Activated CD8-positive, alpha-beta T cell treated with anti-CD3 and anti-CD28 coated beads for 36 hours (primary cell): ENCODE measurements around the gene FNTB. TPM values are rescaled to one million over a fixed set of nuclear protein-coding genes. Genes with fewer than 3 reads are reported as not detected.

Experiments
- ATAC-seq: fragments of 200-7000 bp; cut with Tn5 transposase; one replicate; pipeline ENCODE4 v1.10.0; 2021; ENCODE audit warnings: mild to moderate bottlenecking, moderate library complexity
- CTCF ChIA-PET: fragments of 350-600 bp; sonication (Branson Sonifier 250); formaldehyde crosslinking; loops from one replicate; lab custom pipeline; 2021; ENCODE audit warnings: antibody characterized with exemption; lab: Charles Lee
- POLR2A ChIA-PET: fragments of 350-600 bp; sonication (Branson Sonifier 250); formaldehyde crosslinking; loops from one replicate; lab custom pipeline; 2021; ENCODE audit warnings: antibody characterized with exemption; lab: Charles Lee
- DNase-seq: peaks from one replicate; pipeline ENCODE4 v3.0.0-alpha.2; 2020
- H3K27ac Mint-ChIP-seq: one replicate; pipeline ENCODE4 v1.8.0; 2021; ENCODE audit warnings: mild to moderate bottlenecking, mixed read lengths
- H3K27me3 Mint-ChIP-seq: one replicate; pipeline ENCODE4 v1.8.0; 2021; ENCODE audit warnings: mixed read lengths
- H3K36me3 Mint-ChIP-seq: one replicate; pipeline ENCODE4 v1.8.0; 2021; ENCODE audit warnings: low read depth, mixed read lengths
- H3K4me1 Mint-ChIP-seq: one replicate; pipeline ENCODE4 v1.8.0; 2021; ENCODE audit warnings: low read depth, mixed read lengths
- H3K4me3 Mint-ChIP-seq: one replicate; pipeline ENCODE4 v1.8.0; 2021; ENCODE audit warnings: mild to moderate bottlenecking, moderate library complexity, mixed read lengths
- H3K9me3 Mint-ChIP-seq: one replicate; pipeline ENCODE4 v1.8.0; 2021; ENCODE audit warnings: mixed read lengths
- intact Hi-C: fragments of 100-400 bp; cut with micrococcal nuclease; formaldehyde crosslinking; loops from one replicate; pipeline ENCODE4 v1.10.0; 2022
- total RNA-seq, 2 experiments: library from RNA; stranded (reverse); gene quantifications; one replicate each; pipeline ENCODE4 v1.2.3, GENCODE V29; 2021
- TF ChIP-seq, protein P1 (sequence below): fragments of 200-600 bp; IDR thresholded peaks from one replicate; pipeline ENCODE4 v1.8.0; 2022; ENCODE audit warnings: antibody characterized with exemption, mild to moderate bottlenecking

FNTB gene
- total RNA-seq, 2 experiments from 2014 or later: 18.8 to 23.5 TPM

DNA sequence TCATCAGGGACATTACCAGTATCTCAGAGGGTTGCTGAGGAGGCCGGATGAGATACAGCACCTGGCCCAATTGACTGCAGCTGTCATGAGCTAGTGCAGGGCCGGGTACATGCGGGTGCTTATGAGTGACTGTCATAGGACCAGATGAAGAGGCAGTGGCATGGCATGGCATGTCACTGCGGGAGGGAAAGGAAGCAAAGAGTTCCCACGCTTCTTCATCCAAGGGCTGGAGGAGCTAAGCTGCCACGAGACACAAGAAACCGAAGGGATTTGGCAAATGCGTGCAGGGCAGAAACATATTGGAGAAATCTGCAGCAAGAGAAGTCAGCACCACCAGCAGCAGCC lies 33.4 kb upstream of the FNTB start:
- Mint-ChIP-seq H3K27ac (no peak overlapping the region), H3K4me3 (no peak overlapping the region), H3K9me3 (no peaks in the 10 kb centered on the region), H3K27me3 (no peaks in the 10 kb centered on the region), H3K36me3 (peaks cover 2% of the 10 kb centered on the region), H3K4me1 (peaks cover 2% of the 10 kb centered on the region)
- ChIA-PET POLR2A (no interaction called here), CTCF (interaction anchor here (0.9 to 1.4 kb wide), 6 partner anchors 9 to 67 kb away, joined by 3 to 4 read pairs (median 3); partner anchors contain the start of gene GPX2)
- TF ChIP-seq, protein P1, sequence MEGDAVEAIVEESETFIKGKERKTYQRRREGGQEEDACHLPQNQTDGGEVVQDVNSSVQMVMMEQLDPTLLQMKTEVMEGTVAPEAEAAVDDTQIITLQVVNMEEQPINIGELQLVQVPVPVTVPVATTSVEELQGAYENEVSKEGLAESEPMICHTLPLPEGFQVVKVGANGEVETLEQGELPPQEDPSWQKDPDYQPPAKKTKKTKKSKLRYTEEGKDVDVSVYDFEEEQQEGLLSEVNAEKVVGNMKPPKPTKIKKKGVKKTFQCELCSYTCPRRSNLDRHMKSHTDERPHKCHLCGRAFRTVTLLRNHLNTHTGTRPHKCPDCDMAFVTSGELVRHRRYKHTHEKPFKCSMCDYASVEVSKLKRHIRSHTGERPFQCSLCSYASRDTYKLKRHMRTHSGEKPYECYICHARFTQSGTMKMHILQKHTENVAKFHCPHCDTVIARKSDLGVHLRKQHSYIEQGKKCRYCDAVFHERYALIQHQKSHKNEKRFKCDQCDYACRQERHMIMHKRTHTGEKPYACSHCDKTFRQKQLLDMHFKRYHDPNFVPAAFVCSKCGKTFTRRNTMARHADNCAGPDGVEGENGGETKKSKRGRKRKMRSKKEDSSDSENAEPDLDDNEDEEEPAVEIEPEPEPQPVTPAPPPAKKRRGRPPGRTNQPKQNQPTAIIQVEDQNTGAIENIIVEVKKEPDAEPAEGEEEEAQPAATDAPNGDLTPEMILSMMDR: no peak
- intact Hi-C loops: no loop called here
- no peak for ATAC-seq
- DNase-seq: no peak

DNA sequence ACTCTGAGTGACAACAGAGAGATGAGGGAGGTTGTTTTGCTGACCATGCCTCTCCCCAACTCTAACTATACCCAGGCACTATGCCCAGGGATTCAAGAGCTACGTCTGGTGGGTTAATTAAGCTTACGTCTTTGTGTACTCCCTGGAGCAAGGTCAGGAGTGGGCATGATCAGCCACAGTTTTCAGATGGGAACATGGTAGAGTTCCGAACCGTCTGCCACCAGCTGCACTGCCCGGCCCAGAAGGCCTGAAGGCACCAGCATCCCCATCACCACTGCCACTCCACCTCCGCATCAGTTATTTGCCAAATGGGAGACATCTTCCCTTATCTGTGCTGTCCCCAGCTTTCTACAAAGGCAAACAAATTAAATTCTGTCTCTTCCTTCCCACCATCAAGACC lies 33.0 kb upstream of the FNTB start:
- ATAC-seq: no peak
- intact Hi-C loops: no loop called here
- Mint-ChIP-seq H3K36me3 (peaks cover 2% of the 10 kb centered on the region), H3K9me3 (no peaks in the 10 kb centered on the region), H3K27me3 (no peaks in the 10 kb centered on the region), H3K4me3 (no peak overlapping the region), H3K4me1 (peaks cover 2% of the 10 kb centered on the region), H3K27ac (no peak overlapping the region)
- ChIA-PET CTCF (interaction anchor here (0.9 to 1.4 kb wide), 6 partner anchors 9 to 66 kb away, joined by 3 to 4 read pairs (median 3); partner anchors contain the start of gene GPX2), POLR2A (no interaction called here)
- no peak for DNase-seq
- TF ChIP-seq, protein P1: no peak

DNA sequence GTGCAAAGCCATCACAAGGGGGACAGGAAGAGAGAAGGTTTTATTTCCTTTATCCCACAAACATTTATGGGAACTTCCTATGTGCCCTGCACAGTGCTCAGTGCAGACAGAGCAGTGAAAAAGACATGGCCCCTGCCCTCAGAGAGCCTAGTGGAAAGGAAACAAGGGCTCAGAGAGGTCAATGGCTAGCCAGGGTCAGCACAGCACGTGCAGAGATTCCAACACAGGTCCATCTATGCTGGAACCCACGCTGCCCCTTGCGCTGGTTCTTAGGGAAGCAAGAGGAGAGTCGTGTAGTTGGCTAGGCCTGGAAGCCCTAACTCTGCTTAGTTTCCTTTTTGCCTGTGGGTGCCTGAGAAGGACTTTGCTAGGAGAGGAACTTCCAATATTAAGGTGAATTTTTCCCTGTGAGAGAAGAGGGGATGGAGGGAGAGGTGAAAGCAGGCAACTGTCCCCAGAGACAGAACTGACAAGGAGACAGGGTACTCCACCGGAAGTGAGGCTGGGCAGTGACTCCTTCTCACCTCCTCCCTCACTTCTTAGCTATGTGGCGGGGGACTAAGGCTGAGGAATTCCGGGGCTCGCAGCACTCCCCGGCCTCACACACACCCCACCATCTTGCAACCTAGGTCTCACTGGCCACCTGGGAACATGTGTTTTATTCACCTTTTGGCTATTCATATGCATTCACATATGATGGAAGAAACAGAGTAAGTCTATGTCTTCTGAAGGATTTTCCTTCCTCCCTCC lies 32.0 kb upstream of the FNTB start:
- no peak overlapping the region for H3K4me3 Mint-ChIP-seq
- no peaks in the 10 kb centered on the region for H3K9me3 Mint-ChIP-seq
- no peaks in the 10 kb centered on the region for H3K27me3 Mint-ChIP-seq
- TF ChIP-seq, protein P1: no peak
- H3K36me3 Mint-ChIP-seq: no peaks in the 10 kb centered on the region
- POLR2A ChIA-PET: no interaction called here
- no peak for ATAC-seq
- intact Hi-C loops: no loop called here
- no peak for DNase-seq
- H3K4me1 Mint-ChIP-seq: peaks cover 2% of the 10 kb centered on the region
- CTCF ChIA-PET: no interaction called here
- H3K27ac Mint-ChIP-seq: no peak overlapping the region

DNA sequence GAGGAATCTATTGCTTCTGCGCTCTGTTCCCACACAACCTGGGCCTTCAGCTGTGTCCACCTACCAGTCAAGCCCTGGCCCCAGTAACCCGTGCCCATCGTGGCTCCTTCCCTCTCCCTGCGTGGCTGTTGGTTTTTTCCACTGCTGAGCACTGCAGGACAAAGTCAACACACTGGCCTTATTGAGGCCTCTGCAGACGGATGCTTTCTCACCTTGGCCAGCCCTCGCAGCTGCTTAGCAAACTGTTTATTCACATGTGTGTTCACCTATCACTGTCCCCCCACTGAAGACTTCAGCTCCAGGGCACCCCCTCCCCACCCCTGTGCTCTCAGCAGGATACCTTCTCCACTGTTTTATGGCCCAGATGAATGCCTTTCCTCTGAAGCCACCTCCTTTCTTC lies 31.4 kb upstream of the FNTB start:
- DNase-seq (no peak), ATAC-seq (no peak)
- Mint-ChIP-seq H3K36me3 (no peaks in the 10 kb centered on the region), H3K4me1 (peaks cover 2% of the 10 kb centered on the region), H3K4me3 (no peak overlapping the region), H3K27ac (no peak overlapping the region), H3K9me3 (no peaks in the 10 kb centered on the region), H3K27me3 (no peaks in the 10 kb centered on the region)
- CTCF ChIA-PET: no interaction called here
- TF ChIP-seq, protein P1: no peak
- intact Hi-C loops: no loop called here
- POLR2A ChIA-PET: interaction anchor here (1.4 kb wide), 1 partner anchor 28 kb away, joined by 3 read pairs; no protein-coding TSS in a partner anchor

DNA sequence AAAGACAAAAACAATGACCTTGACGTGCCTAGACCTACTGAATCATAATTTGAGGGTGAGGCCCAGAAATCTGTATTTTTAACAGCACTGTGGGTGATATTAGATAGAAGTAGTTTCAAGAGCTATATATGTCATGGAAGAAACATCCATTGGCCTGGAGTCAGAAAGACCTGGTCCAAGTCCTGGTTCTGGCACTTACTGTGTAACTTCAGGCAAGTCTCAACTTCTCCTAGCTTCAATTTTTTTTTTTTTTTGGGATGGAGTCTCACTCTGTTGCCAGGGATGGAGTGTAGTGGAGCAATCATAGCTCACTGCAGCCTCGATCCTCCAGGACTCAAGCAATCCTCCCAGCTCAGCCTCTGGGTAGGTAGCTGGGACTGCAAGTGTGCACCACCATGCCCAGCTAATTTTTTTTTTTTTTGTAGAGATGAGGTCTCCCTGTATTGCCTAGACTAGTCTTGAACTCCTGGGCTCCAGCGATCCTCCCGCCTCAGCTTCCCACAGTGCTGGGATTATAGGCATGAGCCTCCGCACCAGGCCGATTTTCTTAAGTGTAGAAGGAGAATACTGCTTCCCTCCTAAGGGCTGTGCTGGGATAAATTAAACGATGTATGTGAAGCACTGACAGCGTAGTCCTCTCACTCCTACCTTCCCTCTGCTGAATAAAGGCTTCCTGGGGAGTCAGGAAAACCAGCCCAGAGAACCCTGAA lies 29.8 kb upstream of the FNTB start:
- Mint-ChIP-seq H3K9me3 (no peaks in the 10 kb centered on the region), H3K36me3 (no peaks in the 10 kb centered on the region), H3K27me3 (no peaks in the 10 kb centered on the region), H3K4me1 (peaks cover 4% of the 10 kb centered on the region), H3K27ac (no peak overlapping the region), H3K4me3 (no peak overlapping the region)
- TF ChIP-seq, protein P1: no peak
- ChIA-PET CTCF (interaction anchor here (0.9 kb wide), 1 partner anchor 134 kb away, joined by 3 read pairs; no protein-coding TSS in a partner anchor), POLR2A (interaction anchor here (0.8 to 1.4 kb wide), 3 partner anchors 8 to 31 kb away, joined by 3 to 4 read pairs (median 4); no protein-coding TSS in a partner anchor)
- intact Hi-C loops: no loop called here
- DNase-seq (no peak), ATAC-seq (no peak)
